Measurements from ENCODE around the gene OCA2.

The OCA2 gene

DNA sequence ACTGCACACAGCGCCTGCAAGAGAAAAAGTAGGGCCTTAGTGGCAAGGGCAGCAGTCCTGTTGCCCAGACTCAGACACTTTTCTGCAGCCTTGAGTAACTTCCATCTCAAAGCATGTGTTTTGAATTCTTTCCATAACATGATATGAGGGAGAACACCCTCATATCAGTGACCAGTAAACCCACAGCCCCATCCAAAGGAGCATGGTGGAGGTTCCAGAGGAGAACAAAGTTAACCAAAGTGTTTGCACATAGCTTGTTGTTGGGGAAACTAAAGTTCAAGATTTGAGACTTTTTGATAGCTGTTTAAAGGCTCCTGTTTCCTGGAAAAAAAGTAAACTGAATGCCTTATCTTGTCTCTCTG, 74.2 kb downstream of the OCA2 start:
- no peak overlapping the region for H3K18ac ChIP-seq (ENCODE audit: low read length)
- no peak overlapping the region for H2AFZ ChIP-seq (ENCODE audit: insufficient read depth, low read length, poor library complexity)
- H3K9me3 ChIP-seq (ENCODE audit: insufficient read depth, low read depth, low read length): peaks cover 3% of the 10 kb centered on the region
- no peaks in the 10 kb centered on the region for H3K4me1 ChIP-seq (ENCODE audit: control insufficient read depth in 1 of 2, insufficient read depth in 2 of 2, low read length in 2 of 2)
- H4K91ac ChIP-seq (ENCODE audit: low read depth, low read length): no peak overlapping the region
- H4K12ac ChIP-seq (ENCODE audit: low read depth, low read length): no peak overlapping the region
- H4K8ac ChIP-seq (ENCODE audit: low read depth, low read length): no peak overlapping the region
- H2AK5ac ChIP-seq (ENCODE audit: low read length): no peak overlapping the region
- no peak overlapping the region for H3K14ac ChIP-seq (ENCODE audit: low read length)
- no peak overlapping the region for H3K27ac ChIP-seq (ENCODE audit: low read depth, low read length)
- H3K79me1 ChIP-seq (ENCODE audit: low read length): no peaks in the 10 kb centered on the region
- no peaks in the 10 kb centered on the region for H3K27me3 ChIP-seq (ENCODE audit: insufficient read depth, low read length)
- DNase-seq: no peak
- H3K4me2 ChIP-seq (ENCODE audit: low read length): no peak overlapping the region
- H3K4me3 ChIP-seq (ENCODE audit: low read depth, low read length): no peak overlapping the region
- no peaks in the 10 kb centered on the region for H3K79me2 ChIP-seq (ENCODE audit: control insufficient read depth, insufficient read depth, low read length, poor library complexity)
- no peak overlapping the region for H2BK5ac ChIP-seq (ENCODE audit: low read depth, low read length, poor library complexity)
- H3K9ac ChIP-seq (ENCODE audit: low read length): no peak overlapping the region
- no peak overlapping the region for H3K4ac ChIP-seq (ENCODE audit: low read depth, low read length)
- no CpG with 5 or more reads among the region's 1 CpG for WGBS (ENCODE audit: extremely low coverage, insufficient coverage, insufficient read length)
- H2BK120ac ChIP-seq (ENCODE audit: insufficient read depth, low read length, poor library complexity): no peak overlapping the region
- no peak overlapping the region for H3K23ac ChIP-seq (ENCODE audit: low read length)
- H2BK12ac ChIP-seq (ENCODE audit: low read length): no peak overlapping the region
- no peaks in the 10 kb centered on the region for H3K36me3 ChIP-seq (ENCODE audit: control insufficient read depth in 1 of 2, insufficient read depth in 2 of 2, low read length in 2 of 2)

DNA sequence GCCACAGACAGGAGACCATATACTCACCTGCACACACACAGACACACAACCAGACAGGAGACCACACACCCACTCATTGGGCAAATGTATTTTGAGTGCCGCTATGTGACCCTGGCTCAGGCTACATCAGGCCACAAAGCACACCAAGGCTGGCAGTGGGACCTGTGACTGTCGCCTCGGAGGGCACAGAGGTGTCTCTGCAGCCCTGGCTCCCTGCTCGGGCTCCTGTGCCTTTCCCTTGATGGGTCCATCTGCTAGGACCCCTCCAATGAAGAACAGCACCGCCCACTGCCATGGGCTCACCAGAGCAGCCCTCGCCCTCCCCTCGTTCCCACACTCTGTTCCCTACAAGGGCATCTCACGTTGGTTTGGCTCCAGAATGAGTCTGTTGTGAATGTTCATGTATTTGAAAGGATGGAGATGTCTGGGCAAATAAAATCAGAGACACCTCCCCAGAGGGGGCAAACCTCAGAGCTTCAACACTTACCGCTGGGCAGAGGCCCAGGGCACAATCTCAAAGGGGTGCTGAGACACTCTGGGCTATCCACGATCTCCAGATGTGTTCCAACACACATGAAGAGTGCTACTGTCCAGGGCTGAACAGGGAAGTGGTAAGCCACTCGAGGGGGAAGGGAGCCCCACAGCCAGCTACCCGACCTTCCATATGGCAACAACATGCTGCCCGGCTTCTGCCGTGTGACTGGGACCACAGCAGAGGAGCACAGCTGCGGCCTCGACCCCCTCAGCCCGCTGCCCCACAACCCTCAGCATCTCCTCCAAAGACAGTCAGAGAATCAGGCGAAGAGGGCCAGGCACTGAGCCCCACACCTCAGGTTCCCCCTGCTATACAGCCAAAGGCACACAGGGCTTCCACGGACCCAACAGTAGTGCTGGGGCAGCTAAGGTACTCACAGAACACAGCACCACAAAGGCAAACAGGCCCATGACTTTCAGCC, 74.9 kb downstream of the OCA2 start:
- Histone ChIP-seq H3K18ac (ENCODE audit: low read length) (no peak overlapping the region), H2BK5ac (ENCODE audit: low read depth, low read length, poor library complexity) (no peak overlapping the region), H2AFZ (ENCODE audit: insufficient read depth, low read length, poor library complexity) (no peak overlapping the region), H4K12ac (ENCODE audit: low read depth, low read length) (no peak overlapping the region), H3K4me2 (ENCODE audit: low read length) (no peak overlapping the region), H3K9me3 (ENCODE audit: insufficient read depth, low read depth, low read length) (peaks cover 3% of the 10 kb centered on the region), H3K36me3 (ENCODE audit: control insufficient read depth in 1 of 2, insufficient read depth in 2 of 2, low read length in 2 of 2) (no peaks in the 10 kb centered on the region), H3K79me2 (ENCODE audit: control insufficient read depth, insufficient read depth, low read length, poor library complexity) (no peaks in the 10 kb centered on the region), H3K79me1 (ENCODE audit: low read length) (no peaks in the 10 kb centered on the region), H3K9ac (ENCODE audit: low read length) (no peak overlapping the region), H4K91ac (ENCODE audit: low read depth, low read length) (no peak overlapping the region), H3K27me3 (ENCODE audit: insufficient read depth, low read length) (no peaks in the 10 kb centered on the region), H3K4ac (ENCODE audit: low read depth, low read length) (no peak overlapping the region), H3K14ac (ENCODE audit: low read length) (no peak overlapping the region), H2BK120ac (ENCODE audit: insufficient read depth, low read length, poor library complexity) (no peak overlapping the region), H3K4me3 (ENCODE audit: low read depth, low read length) (no peak overlapping the region), H3K23ac (ENCODE audit: low read length) (peak overlapping the region; percentile 26), H3K4me1 (ENCODE audit: control insufficient read depth in 1 of 2, insufficient read depth in 2 of 2, low read length in 2 of 2) (no peaks in the 10 kb centered on the region), H3K27ac (ENCODE audit: low read depth, low read length) (no peak overlapping the region), H2AK5ac (ENCODE audit: low read length) (no peak overlapping the region), H4K8ac (ENCODE audit: low read depth, low read length) (no peak overlapping the region), H2BK12ac (ENCODE audit: low read length) (no peak overlapping the region)
- WGBS (ENCODE audit: extremely low coverage, insufficient coverage, insufficient read length): no CpG with 5 or more reads among the region's 19 CpGs
- no peak for DNase-seq

DNA sequence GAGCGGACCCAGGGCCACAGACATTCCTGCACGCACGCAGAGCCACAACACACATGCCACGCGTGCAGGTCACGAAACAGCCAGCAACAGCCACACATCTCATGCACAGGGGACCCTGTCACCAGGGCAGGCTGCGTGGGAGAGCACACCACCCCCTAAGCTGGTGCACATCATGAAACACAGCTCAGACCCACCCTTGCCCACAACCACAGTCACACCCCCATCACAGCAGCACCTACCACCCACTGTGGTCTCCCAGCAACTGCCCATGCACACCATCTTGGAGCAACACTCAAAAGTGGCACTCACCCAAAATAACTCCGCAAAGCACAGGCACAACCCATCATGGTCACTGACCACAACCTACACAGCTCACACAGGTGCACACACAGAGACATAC, 75.7 kb downstream of the OCA2 start:
- H3K27me3 ChIP-seq (ENCODE audit: insufficient read depth, low read length): no peaks in the 10 kb centered on the region
- no peaks in the 10 kb centered on the region for H3K36me3 ChIP-seq (ENCODE audit: control insufficient read depth in 1 of 2, insufficient read depth in 2 of 2, low read length in 2 of 2)
- no peaks in the 10 kb centered on the region for H3K79me2 ChIP-seq (ENCODE audit: control insufficient read depth, insufficient read depth, low read length, poor library complexity)
- H2BK120ac ChIP-seq (ENCODE audit: insufficient read depth, low read length, poor library complexity): no peak overlapping the region
- H2BK12ac ChIP-seq (ENCODE audit: low read length): no peak overlapping the region
- H3K14ac ChIP-seq (ENCODE audit: low read length): no peak overlapping the region
- H3K4me3 ChIP-seq (ENCODE audit: low read depth, low read length): no peak overlapping the region
- WGBS (ENCODE audit: extremely low coverage, insufficient coverage, insufficient read length): no CpG with 5 or more reads among the region's 8 CpGs
- peaks cover 3% of the 10 kb centered on the region for H3K9me3 ChIP-seq (ENCODE audit: insufficient read depth, low read depth, low read length)
- H3K4me1 ChIP-seq (ENCODE audit: control insufficient read depth in 1 of 2, insufficient read depth in 2 of 2, low read length in 2 of 2): no peaks in the 10 kb centered on the region
- H4K12ac ChIP-seq (ENCODE audit: low read depth, low read length): no peak overlapping the region
- no peak overlapping the region for H4K91ac ChIP-seq (ENCODE audit: low read depth, low read length)
- H3K27ac ChIP-seq (ENCODE audit: low read depth, low read length): no peak overlapping the region
- no peak overlapping the region for H4K8ac ChIP-seq (ENCODE audit: low read depth, low read length)
- H3K9ac ChIP-seq (ENCODE audit: low read length): peak overlapping the region; percentile 0
- DNase-seq: no peak
- H2AFZ ChIP-seq (ENCODE audit: insufficient read depth, low read length, poor library complexity): no peak overlapping the region
- H3K23ac ChIP-seq (ENCODE audit: low read length): peak overlapping the region; percentile 65
- H3K79me1 ChIP-seq (ENCODE audit: low read length): no peaks in the 10 kb centered on the region
- H3K18ac ChIP-seq (ENCODE audit: low read length): no peak overlapping the region
- no peak overlapping the region for H2AK5ac ChIP-seq (ENCODE audit: low read length)
- no peak overlapping the region for H3K4me2 ChIP-seq (ENCODE audit: low read length)
- no peak overlapping the region for H3K4ac ChIP-seq (ENCODE audit: low read depth, low read length)
- no peak overlapping the region for H2BK5ac ChIP-seq (ENCODE audit: low read depth, low read length, poor library complexity)

DNA sequence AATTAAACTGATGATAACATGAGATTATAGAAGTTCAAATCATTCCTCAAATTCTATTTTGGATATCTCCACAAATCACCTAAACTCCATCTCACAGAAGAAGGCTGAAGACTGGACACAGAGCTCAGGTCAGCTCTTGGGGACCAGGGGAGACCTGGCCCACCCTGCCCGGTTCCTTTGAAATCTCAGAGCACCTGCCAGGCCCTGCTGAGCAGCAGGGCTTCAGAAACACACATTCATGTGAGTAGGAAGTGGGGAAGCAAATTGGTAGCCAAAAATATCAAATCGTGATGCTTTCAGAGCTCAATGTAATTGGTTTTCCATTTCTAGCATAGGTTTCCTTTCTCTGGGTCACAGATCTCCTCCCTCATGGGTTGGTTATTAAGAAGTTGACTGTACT, 76.2 kb downstream of the OCA2 start:
- Histone ChIP-seq H4K8ac (ENCODE audit: low read depth, low read length) (no peak overlapping the region), H3K4me1 (ENCODE audit: control insufficient read depth in 1 of 2, insufficient read depth in 2 of 2, low read length in 2 of 2) (no peaks in the 10 kb centered on the region)

More for the DNA sequence above, 76.2 kb downstream of the OCA2 start:
- no peak overlapping the region for H2AFZ ChIP-seq (ENCODE audit: insufficient read depth, low read length, poor library complexity)
- no peak overlapping the region for H3K4me3 ChIP-seq (ENCODE audit: low read depth, low read length)
- no peak overlapping the region for H2AK5ac ChIP-seq (ENCODE audit: low read length)
- H3K27ac ChIP-seq (ENCODE audit: low read depth, low read length): no peak overlapping the region
- H2BK5ac ChIP-seq (ENCODE audit: low read depth, low read length, poor library complexity): no peak overlapping the region
- no peaks in the 10 kb centered on the region for H3K27me3 ChIP-seq (ENCODE audit: insufficient read depth, low read length)
- WGBS (ENCODE audit: extremely low coverage, insufficient coverage, insufficient read length): no CpG with 5 or more reads among the region's 2 CpGs
- H3K4ac ChIP-seq (ENCODE audit: low read depth, low read length): no peak overlapping the region
- H3K36me3 ChIP-seq (ENCODE audit: control insufficient read depth in 1 of 2, insufficient read depth in 2 of 2, low read length in 2 of 2): no peaks in the 10 kb centered on the region
- H3K4me2 ChIP-seq (ENCODE audit: low read length): no peak overlapping the region
- no peak overlapping the region for H2BK12ac ChIP-seq (ENCODE audit: low read length)
- peaks cover 3% of the 10 kb centered on the region for H3K9me3 ChIP-seq (ENCODE audit: insufficient read depth, low read depth, low read length)
- H4K91ac ChIP-seq (ENCODE audit: low read depth, low read length): no peak overlapping the region
- H2BK120ac ChIP-seq (ENCODE audit: insufficient read depth, low read length, poor library complexity): no peak overlapping the region
- H3K9ac ChIP-seq (ENCODE audit: low read length): no peak overlapping the region
- H3K79me1 ChIP-seq (ENCODE audit: low read length): no peaks in the 10 kb centered on the region
- H3K79me2 ChIP-seq (ENCODE audit: control insufficient read depth, insufficient read depth, low read length, poor library complexity): no peaks in the 10 kb centered on the region
- no peak overlapping the region for H3K23ac ChIP-seq (ENCODE audit: low read length)
- H4K12ac ChIP-seq (ENCODE audit: low read depth, low read length): no peak overlapping the region
- DNase-seq: no peak
- H3K18ac ChIP-seq (ENCODE audit: low read length): no peak overlapping the region
- no peak overlapping the region for H3K14ac ChIP-seq (ENCODE audit: low read length)

Measured in trophoblast cell (in vitro differentiated cells and primary cell).